Mesendoderm (in vitro differentiated cells): ENCODE results near the gene TAF11. TPM values are rescaled to one million over a fixed set of nuclear protein-coding genes. Genes with fewer than 3 reads are reported as not detected.
"Not testable (repeated sequence)": the region's sequence is repeated elsewhere in the genome, so short reads cannot be mapped to it uniquely, and the experiment has no call there.

ENCODE experiments used
- DNase-seq: peaks from one replicate; pipeline ENCODE4 v3.0.0; 2013
- H2AK5ac ChIP-seq: 2 replicates; pipeline ENCODE4 v1.6.1; 2013; ENCODE audit warnings: low read length, inconsistent platforms
- H2BK120ac ChIP-seq: 2 replicates; pipeline ENCODE4 v1.6.1; 2013; ENCODE audit warnings: low read depth, mild to moderate bottlenecking, low read length, moderate library complexity, mixed read lengths
- H2BK15ac ChIP-seq: replicated peaks from 2 replicates; pipeline ENCODE4 v1.6.1; 2013; ENCODE audit warnings: low read depth, mild to moderate bottlenecking, moderate library complexity
- H2BK5ac ChIP-seq: 2 replicates; pipeline ENCODE4 v1.6.1; 2013; ENCODE audit warnings: low read length, inconsistent platforms
- H3K18ac ChIP-seq: 2 replicates; pipeline ENCODE4 v1.6.1; 2013; ENCODE audit warnings: mild to moderate bottlenecking, low read length, mixed read lengths
- H3K23ac ChIP-seq: one replicate; pipeline ENCODE4 v1.6.1; 2013; ENCODE audit warnings: low read length
- H3K27ac ChIP-seq: 2 replicates; pipeline ENCODE4 v1.5.1; 2013; ENCODE audit warnings: low read depth, mild to moderate bottlenecking, inconsistent platforms, low read length, moderate library complexity
- H3K27me3 ChIP-seq: 2 replicates; pipeline ENCODE4 v1.6.1; 2013; ENCODE audit warnings: low read length, control low read depth, mild to moderate bottlenecking, inconsistent platforms; ENCODE audit not compliant: insufficient read depth, poor library complexity
- H3K36me3 ChIP-seq: 2 replicates; pipeline ENCODE4 v1.6.1; 2013; ENCODE audit warnings: low read length, inconsistent platforms; ENCODE audit not compliant: control insufficient read depth, insufficient read depth
- H3K4ac ChIP-seq: one replicate; pipeline ENCODE4 v1.6.1; 2013; ENCODE audit warnings: low read depth, mild to moderate bottlenecking, low read length, moderate library complexity
- H3K4me1 ChIP-seq: 2 replicates; pipeline ENCODE4 v1.6.1; 2013; ENCODE audit warnings: low read depth, low read length, inconsistent platforms; ENCODE audit not compliant: control insufficient read depth
- H3K4me2 ChIP-seq: 2 replicates; pipeline ENCODE4 v1.6.1; 2013; ENCODE audit warnings: low read length
- H3K4me3 ChIP-seq: 2 replicates; pipeline ENCODE4 v1.5.1; 2013; ENCODE audit warnings: mild to moderate bottlenecking, low read length
- H3K56ac ChIP-seq: one replicate; pipeline ENCODE4 v1.6.1; 2013; ENCODE audit warnings: low read length
- H3K79me1 ChIP-seq: 2 replicates; pipeline ENCODE4 v1.6.1; 2013; ENCODE audit warnings: low read length, inconsistent platforms
- H3K79me2 ChIP-seq: 2 replicates; pipeline ENCODE4 v1.6.1; 2013; ENCODE audit warnings: mild to moderate bottlenecking, low read length; ENCODE audit not compliant: control insufficient read depth, insufficient read depth
- H3K9ac ChIP-seq: 2 replicates; pipeline ENCODE4 v1.6.1; 2013; ENCODE audit warnings: low read length, inconsistent platforms
- H4K5ac ChIP-seq: one replicate; pipeline ENCODE4 v1.6.1; 2013; ENCODE audit warnings: low read length
- H4K8ac ChIP-seq: one replicate; pipeline ENCODE4 v1.6.1; 2013; ENCODE audit warnings: low read depth, mild to moderate bottlenecking, control low read depth, low read length, moderate library complexity
- WGBS: extraction: QIAGEN DNeasy Blood & Tissue Kit; methylation state at CpG from one replicate; pipeline ENCODE4 v1.1.7; 2013; ENCODE audit warnings: low lambda C conversion rate, missing lambda C conversion rate; ENCODE audit not compliant: insufficient coverage; ENCODE audit errors: extremely low coverage; 5-methylcytosine and 5-hydroxymethylcytosine counted together
- polyA plus RNA-seq, 2 experiments: library from polyadenylated mRNA; stranded (reverse); fragments of 200-250 nt; gene quantifications; one replicate each; pipeline ENCODE4 v1.2.3, GENCODE V29; 2013

Gene TAF11
- polyA plus RNA-seq (2013, experiment 1 of 2) = 55.9 TPM
- polyA plus RNA-seq (2013, experiment 2 of 2) = 55.7 TPM

GRCh38 chr6:34887753-34888513, at the start of gene TAF11:
Gene TAF11 (minus strand): TSS chr6:34888042. CDS start chr6:34887957, 85 bp downstream.
- Histone ChIP-seq H3K56ac (peak within 1 kb of the TSS; percentile 94), H3K23ac (no peak within 1 kb of the TSS), H2BK15ac (no peak within 1 kb of the TSS), H4K5ac (peak within 1 kb of the TSS; percentile 72), H3K79me2 (peaks cover 33% of the 10 kb centered on the region), H3K4me1 (peaks cover 2% of the 10 kb centered on the region), H2BK120ac (no peak within 1 kb of the TSS), H3K36me3 (no peaks in the 10 kb centered on the region), H3K4me2 (peak within 1 kb of the TSS; percentile 95), H3K4ac (peak within 1 kb of the TSS; percentile 49), H3K18ac (no peak within 1 kb of the TSS), H3K27me3 (no peaks in the 10 kb centered on the region), H3K79me1 (peaks cover 20% of the 10 kb centered on the region), H2AK5ac (no peak within 1 kb of the TSS), H3K9ac (peak within 1 kb of the TSS; percentile 94), H3K27ac (peak within 1 kb of the TSS; percentile 71), H2BK5ac (no peak within 1 kb of the TSS), H3K4me3 (peak within 1 kb of the TSS; percentile 90), H4K8ac (peak within 1 kb of the TSS; percentile 94)
- no CpG with 5 or more reads among the region's 43 CpGs for WGBS
- DNase-seq = peak; percentile 98

GRCh38 chr6:34934516-34934915, 46.7 kb upstream of the TAF11 start:
- no peak overlapping the region for H3K4me3 ChIP-seq
- WGBS = no CpG with 5 or more reads among the region's 5 CpGs
- DNase-seq = no peak

GRCh38 chr6:34932202-34932601, 44.4 kb upstream of the TAF11 start:
- H3K4me3 ChIP-seq, H3K4ac ChIP-seq, H4K5ac ChIP-seq, H3K9ac ChIP-seq, H3K23ac ChIP-seq, H2BK15ac ChIP-seq, H3K79me2 ChIP-seq, H3K27me3 ChIP-seq, H3K18ac ChIP-seq, H2BK5ac ChIP-seq, DNase-seq, H2BK120ac ChIP-seq, H2AK5ac ChIP-seq, H3K56ac ChIP-seq, H3K4me2 ChIP-seq, H3K36me3 ChIP-seq, H3K79me1 ChIP-seq, H3K27ac ChIP-seq, H4K8ac ChIP-seq, H3K4me1 ChIP-seq: not testable (repeated sequence)
- WGBS = no CpG with 5 or more reads among the region's 12 CpGs

More at GRCh38 chr6:34934516-34934915, 46.7 kb upstream of the TAF11 start:
- no peaks in the 10 kb centered on the region for H3K36me3 ChIP-seq
- no peaks in the 10 kb centered on the region for H3K27me3 ChIP-seq
- no peak overlapping the region for H3K18ac ChIP-seq
- H3K9ac ChIP-seq = no peak overlapping the region
- no peak overlapping the region for H3K56ac ChIP-seq
- H2BK5ac ChIP-seq = no peak overlapping the region
- H4K5ac ChIP-seq = no peak overlapping the region
- H3K4me2 ChIP-seq = no peak overlapping the region
- H3K23ac ChIP-seq = no peak overlapping the region
- H2AK5ac ChIP-seq = no peak overlapping the region
- peaks cover 7% of the 10 kb centered on the region for H3K79me1 ChIP-seq
- no peaks in the 10 kb centered on the region for H3K4me1 ChIP-seq
- H3K4ac ChIP-seq = no peak overlapping the region
- H3K79me2 ChIP-seq = no peaks in the 10 kb centered on the region
- no peak overlapping the region for H3K27ac ChIP-seq
- H2BK15ac ChIP-seq = no peak overlapping the region
- H4K8ac ChIP-seq = no peak overlapping the region
- no peak overlapping the region for H2BK120ac ChIP-seq

DNA sequence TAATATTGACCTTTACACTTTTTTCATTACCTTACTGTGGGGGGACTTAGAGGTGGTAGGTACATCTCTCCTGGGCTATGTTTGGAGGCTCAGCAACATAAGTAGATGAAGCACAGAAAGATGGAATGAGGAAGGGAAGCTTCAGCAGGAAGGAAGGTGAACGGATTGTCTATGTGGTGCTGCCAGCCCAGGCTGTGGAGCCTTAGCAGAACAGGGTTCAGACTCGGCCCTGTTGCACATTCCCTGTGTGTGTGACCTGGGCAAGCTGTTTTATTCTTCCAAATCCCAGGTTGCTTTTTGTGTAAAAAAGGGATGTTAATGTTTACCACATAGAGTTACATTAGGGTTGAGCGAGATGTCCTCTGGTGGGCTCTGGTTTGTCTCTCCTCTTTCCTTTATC, 42.4 kb upstream of the TAF11 start:
- H3K79me2 ChIP-seq = no peaks in the 10 kb centered on the region
- H3K27ac ChIP-seq = no peak overlapping the region
- no CpG with 5 or more reads among the region's 3 CpGs for WGBS
- no peak overlapping the region for H3K4me2 ChIP-seq
- H3K36me3 ChIP-seq = no peaks in the 10 kb centered on the region
- no peak overlapping the region for H2BK15ac ChIP-seq
- no peak overlapping the region for H3K23ac ChIP-seq
- no peaks in the 10 kb centered on the region for H3K4me1 ChIP-seq
- peaks cover 12% of the 10 kb centered on the region for H3K79me1 ChIP-seq
- H2AK5ac ChIP-seq = no peak overlapping the region
- H4K8ac ChIP-seq = no peak overlapping the region
- H4K5ac ChIP-seq = no peak overlapping the region
- H2BK120ac ChIP-seq = no peak overlapping the region
- H2BK5ac ChIP-seq = no peak overlapping the region
- no peak overlapping the region for H3K4me3 ChIP-seq
- H3K56ac ChIP-seq = no peak overlapping the region
- no peak overlapping the region for H3K18ac ChIP-seq
- H3K9ac ChIP-seq = no peak overlapping the region
- H3K4ac ChIP-seq = no peak overlapping the region
- H3K27me3 ChIP-seq = no peaks in the 10 kb centered on the region
- no peak for DNase-seq

- Histone ChIP-seq H3K27ac (no peak overlapping the region), H3K4me2 (no peak overlapping the region), H3K9ac (no peak overlapping the region), H3K4me1 (no peaks in the 10 kb centered on the region), H3K56ac (no peak overlapping the region), H3K18ac (no peak overlapping the region), H2BK5ac (no peak overlapping the region), H3K27me3 (no peaks in the 10 kb centered on the region), H2BK120ac (no peak overlapping the region), H3K79me2 (no peaks in the 10 kb centered on the region), H2BK15ac (no peak overlapping the region), H3K4me3 (no peak overlapping the region), H2AK5ac (no peak overlapping the region), H3K36me3 (no peaks in the 10 kb centered on the region), H3K23ac (no peak overlapping the region), H3K4ac (no peak overlapping the region), H4K5ac (no peak overlapping the region), H4K8ac (no peak overlapping the region), H3K79me1 (peaks cover 10% of the 10 kb centered on the region)
- no peak for DNase-seq
- WGBS = no CpG with 5 or more reads among the region's 4 CpGs
Measured at GRCh38 chr6:34929241-34929978, 41.6 kb upstream of the TAF11 start.
